Central memory CD4-positive, alpha-beta T cell (primary cell): ENCODE results near the gene CA5A.
"Not testable (repeated sequence)": the region's sequence is repeated elsewhere in the genome, so short reads cannot be mapped to it uniquely, and the experiment has no call there.

Source experiments
- DNase-seq: peaks from one replicate; pipeline ENCODE4 v3.0.0; 2022

The CA5A gene

DNA sequence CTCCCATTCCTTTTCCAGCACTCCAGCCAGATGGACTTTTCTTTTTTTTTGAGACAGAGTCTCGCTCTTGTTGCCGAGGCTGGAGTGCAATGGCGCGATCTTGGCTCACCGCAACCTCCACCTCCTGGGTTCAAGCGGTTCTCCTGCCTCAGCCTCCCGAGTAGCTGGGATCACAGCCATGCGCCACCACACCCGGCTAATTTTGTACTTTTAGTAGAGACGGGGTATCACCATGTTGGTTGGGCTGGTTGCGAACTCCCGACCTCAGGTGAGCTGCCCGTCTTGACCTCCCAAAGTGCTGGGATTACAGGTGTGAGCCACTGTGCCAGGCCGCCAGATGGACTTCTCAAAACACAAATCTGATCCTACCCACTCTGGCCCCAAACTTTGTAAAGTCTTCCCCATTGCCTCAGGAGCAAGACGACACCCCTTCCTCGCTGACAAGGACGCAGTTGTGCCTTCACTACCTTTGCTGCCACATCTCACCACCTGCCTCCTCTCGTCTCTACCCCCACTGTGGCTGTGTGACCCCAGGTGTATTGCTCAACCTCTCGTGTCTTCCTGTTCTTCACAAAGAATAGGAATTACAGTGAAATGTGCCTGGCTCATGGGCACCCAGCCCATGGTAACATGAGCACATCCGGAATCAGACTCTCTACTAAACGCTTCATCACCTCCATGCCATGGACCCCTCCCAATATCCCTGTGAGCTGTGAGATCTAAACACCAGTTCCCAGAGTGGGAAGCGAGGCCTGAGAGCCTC, 11.2 kb upstream of the CA5A start:
- DNase-seq = no peak

DNA sequence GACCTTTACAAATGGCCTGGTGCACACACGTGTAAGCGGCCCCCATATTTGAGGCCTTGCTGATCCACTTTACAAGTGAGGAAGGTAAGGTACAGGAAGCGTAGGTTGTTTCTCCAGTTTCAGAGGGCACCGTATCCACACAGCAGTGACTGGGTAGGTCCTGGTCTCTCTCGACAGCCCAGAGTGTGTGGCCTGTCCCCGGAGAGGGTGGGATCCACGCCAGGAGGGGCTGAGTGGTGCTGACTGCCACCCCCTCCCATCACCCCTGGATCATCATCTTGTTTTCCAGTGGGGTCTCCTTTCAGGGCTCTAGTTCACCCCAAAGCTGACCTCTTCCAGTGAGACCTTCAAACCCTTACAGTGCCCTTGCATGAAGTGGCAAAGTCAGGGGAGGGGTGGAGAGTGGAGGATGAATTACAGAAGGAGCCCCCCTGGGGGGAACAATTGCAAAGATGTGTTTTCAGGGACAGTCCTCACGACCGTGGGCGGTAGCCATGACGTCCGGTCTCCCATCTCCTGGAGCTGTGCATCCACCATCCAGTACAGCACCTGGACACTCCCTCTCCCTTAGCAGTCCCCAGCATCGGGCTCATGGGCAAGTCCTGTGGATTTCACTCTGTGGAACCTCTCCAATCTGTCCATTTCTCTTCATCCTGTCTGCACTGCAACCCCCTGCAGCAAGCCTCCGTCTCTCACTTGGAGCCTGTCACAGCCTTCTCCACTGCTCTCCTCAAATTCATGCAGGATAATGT, 10.4 kb upstream of the CA5A start:
- no peak for DNase-seq

DNA sequence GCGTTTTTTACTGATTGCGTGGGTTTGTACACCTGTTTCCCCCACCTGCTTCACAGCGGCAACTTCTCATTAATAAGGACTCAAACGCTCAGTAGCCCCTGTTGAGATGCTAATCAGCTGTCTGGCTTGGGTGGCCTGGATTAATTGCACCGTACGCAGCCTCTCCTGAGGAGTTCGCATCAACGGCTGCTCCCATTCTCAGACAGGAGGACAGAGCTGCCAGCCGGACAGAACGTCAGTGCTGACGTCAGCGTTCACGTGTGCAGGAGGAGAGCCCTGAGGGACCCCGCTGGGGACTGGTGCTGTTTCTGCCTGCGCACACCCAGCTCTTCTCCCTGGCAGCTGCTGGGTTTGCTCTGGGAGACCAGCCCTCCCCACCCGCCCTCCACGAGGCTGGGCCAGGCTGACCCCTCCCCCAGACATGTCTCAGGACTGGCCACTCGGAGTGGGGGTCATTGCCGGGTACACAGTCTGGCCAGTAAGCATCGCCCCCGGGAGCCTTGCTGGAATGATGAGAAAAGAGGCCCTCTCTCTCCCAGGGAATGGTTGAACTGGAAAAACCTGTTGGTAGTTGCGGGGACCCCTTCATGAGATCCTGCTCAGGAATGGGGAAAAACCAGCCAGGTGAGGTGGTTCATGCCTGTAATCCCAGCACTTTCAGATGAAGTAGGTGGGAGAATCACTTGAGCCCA, 9.2 kb upstream of the CA5A start:
- DNase-seq = no peak

DNA sequence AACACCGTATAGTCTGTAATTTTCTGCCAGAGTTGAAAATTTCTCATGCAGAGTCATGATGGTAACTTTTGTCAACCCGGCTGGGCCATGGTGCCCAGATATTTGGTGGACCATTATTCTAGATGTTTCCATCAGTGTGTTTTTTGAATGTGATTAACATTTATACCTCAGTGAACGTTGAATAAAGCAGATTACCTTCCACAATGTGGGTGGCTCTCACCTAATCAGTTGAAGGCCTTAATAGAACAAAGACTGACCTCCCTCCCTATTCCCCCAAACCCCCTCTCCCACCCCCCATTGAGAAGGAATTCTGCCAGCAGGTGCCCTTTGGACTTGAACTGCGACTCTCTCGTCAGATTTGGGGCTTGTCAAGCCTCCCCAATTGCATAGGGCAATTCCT, 6.4 kb upstream of the CA5A start:
- DNase-seq = no peak

DNA sequence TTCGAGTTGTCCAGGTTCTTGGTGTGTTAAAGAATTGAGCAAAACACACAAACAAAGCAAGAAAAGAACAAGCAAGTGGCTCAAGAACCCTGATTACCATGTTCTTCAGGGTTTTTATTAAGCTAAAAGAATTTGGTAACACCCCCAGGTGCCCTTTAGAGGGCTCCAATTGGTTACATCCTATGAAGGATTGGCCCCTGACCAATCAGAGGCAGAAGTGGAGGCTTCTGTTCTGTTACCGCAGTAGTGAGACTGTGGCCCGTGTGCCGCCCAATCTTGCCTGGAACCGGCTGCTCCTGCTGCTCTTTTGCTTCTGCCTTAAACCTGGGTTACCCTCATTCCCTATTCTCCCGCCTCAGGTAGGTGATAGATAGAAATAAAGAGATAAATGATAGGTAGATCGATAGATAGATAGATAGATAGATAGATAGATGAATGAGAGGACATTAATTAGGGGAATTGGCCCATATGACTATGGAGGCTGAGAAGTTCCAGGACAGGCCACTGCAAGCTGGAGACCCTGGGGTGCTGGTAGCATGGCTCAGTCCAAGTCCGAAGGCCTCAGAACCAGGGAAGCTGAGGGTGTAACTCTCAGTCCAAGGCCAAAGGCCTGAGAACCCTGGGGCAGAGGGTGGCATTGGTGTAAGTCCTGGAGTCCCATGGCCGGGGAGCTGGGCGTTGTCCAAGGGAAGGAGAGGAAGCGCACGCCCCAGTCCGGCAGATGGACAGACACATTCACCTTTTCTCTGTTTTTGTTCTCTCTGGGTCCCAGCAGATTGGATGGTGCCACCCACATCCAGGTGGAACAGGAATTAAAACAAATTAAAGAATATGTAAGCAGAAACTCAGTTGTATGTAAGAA, 3.5 kb upstream of the CA5A start:
- DNase-seq = no peak

DNA sequence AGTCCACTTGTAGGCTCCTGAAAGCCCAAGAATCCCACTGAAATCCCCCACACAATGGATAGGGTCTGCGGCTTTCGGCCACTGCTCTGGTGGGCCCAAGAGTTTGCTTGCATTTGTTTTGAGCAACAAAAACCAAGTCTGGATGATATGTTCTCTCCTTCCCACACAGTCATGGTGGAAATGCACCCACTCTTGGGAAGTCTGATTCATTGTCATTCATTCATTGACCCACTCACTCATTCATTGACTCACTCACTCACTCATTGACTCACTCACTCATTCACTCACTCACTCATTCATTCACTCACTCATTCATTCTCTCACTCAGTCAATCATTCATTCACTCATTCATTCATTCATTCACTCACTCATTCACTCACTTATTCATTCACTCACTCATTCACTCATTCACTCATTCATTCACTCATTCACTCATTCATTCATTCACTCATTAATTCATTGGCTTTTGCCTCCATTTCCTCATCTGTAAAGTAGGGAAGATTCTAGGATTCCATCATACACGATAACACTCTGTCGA, 2.2 kb upstream of the CA5A start:
- no peak for DNase-seq

DNA sequence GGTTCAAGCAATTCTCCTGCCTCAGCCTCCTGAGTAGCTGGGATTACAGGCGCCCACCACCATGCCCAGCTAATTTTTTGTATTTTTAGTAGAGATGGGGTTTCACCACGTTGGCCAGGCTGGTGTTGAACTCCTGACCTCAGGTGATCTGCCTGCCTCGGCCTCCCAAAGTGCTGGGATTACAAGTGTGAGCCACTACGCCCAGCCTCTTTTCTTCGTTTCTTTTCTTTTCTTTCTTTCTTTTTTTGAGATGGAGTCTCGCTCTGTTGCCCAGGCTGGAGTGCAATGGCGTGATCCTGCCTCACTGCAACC, 858 bp upstream of the CA5A start:
- not testable (repeated sequence) for DNase-seq

DNA sequence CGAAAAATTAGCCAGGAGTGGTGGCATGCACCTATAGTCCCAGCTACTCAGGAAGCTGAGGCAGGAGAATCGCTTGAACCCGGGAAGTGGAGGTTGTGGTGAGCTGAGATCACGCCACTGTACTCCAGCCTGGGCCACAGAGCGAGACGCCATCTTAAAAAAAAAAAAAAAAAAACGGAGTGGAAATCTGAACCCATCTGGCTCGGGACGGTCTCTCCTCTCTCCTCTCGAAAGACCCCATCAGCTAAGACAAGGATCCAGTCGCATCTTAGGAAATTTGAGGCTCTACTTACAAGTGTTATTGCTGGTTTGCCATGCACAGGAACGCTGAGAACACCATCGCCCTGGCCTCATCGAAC, 334 bp downstream of the CA5A start:
- DNase-seq = not testable (repeated sequence)

DNA sequence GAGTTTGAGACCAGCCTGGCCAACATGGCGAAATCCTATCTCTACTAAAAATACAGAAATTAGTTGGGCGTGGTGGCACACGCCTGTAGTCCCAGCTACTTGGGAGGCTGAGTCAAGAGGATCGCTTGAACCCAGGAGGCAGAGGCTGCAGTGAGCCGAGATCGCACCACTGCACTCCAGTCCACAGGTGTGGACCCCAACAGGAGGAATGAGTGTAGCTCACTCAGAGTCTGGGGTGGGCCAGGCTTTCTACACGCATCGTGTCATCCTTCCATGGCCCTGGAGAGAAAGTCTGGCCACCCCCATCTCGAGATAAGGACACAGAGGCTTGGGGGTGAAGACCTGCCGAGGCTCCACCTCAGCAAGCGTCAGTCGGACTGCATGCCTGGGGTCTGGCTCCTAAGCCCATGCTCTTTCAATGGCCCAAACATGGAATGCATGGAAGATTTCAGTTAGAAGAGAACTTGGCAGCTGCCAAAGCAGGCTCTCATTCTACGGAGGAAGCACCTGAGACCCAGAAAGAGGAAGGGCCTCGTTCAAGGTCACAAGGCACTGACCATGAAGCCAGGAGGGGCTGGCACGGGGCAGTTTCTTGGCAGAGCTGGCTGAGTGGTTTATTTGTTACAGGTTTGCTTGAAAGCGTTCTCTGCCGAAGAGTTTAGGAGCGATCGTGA, 1.4 kb downstream of the CA5A start:
- DNase-seq = not testable (repeated sequence)

DNA sequence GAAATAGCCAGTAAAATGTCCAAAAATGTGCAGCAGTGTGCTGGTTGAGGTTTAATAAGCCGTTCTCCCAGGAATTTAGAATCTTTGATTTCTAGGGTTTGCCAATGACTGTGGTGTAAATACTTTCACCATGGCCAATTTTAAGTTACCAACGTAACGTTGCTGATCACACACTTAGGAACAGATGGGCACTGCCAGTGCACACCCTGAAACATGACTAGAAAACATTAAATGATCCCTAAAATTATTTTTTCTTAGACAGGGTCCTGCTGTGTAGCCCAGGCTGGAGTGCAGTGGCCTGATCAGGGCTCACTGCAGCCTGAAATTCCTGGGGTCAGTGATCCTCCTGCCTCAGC, 3.2 kb downstream of the CA5A start:
- no peak for DNase-seq

DNA sequence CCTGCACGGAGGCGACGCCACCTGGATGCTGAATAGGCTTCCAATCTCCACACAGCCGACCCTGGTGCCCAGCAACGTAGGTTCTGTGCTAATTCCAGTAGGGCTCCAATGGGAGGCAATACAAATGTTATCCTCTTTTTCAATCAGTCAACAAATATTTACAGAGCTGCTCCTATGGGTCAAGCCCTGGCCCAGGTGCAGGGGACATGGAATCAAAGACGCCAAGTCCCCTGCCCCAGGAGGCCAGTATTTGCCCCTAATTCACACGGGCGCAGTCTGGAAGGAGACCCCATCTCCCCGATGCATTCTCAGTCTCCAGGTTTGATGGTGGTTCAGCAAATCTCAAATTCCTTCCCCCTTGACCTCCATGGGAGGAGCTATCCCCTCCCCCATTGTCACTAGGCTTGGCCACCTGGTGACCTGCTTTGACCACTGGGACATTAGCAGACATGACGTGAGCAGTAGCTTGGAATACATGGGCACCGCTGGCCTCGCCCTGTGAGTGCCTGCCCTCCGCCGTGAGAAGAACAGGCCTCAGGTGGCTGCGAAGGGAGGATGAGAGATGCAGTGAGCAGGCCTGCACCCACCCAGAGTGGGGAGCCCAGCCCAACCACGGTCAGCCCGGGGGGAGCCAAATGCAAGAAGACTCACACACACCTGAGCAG, 3.7 kb downstream of the CA5A start:
- DNase-seq = not testable (repeated sequence)

DNA sequence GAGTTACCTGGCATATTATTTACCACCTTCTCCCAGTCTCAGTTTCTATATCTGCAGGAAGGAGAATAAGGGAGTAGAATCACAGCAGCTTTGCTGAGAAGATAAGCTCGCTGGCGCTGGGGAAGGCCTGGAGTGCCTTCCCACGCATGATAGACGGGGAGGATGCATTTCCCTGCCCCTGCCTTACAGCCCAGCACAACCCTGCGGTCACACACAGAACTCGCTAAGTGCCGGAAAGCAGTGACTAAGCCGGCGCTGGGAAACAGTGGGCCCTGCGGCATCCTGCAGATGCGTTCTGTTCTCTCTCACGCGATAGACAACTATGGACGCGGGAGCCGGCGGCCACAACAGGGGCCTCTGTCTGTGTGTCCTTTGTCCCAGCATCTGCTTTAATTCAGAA, 4.8 kb downstream of the CA5A start:
- no peak for DNase-seq

DNA sequence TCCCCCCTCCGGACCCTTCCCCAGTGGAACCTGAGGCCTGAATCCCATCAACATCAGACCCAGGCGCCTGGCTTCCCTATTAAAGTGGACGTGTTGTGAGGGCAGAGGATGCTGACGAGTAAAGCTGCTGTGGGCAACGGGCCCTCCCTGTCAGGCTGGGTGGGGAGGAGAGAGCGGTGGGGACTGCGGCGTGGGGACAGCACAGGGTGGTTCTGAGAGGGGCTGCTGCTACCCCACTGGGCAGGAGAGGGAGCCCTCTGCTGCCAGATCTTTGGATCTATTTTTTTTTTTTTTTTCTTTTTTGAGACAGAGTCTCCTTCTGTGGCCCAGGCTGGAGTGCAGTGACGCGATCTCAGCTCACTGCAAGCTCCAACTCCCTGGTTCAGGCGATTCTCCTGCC, 5.9 kb downstream of the CA5A start:
- DNase-seq = no peak

DNA sequence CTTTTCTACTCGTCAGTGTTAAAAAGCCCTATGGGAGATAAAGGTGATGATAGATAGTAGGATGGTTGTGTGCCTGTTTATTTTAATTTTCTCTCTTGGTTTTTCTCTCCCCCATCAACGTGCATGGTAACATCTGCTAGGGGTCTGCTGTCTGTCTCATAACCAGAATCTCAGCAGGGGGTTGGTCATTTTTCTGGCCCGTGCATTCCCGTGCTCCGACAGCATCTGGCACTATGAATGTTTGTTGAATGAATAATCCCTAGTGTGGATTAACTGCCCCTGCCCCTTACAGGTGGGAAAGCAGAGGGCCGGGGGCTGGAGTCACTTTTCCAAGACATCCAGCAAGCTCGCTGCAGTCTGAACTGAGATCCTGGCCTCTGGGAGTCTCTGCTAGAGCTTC, 6.3 kb downstream of the CA5A start:
- DNase-seq = no peak

DNA sequence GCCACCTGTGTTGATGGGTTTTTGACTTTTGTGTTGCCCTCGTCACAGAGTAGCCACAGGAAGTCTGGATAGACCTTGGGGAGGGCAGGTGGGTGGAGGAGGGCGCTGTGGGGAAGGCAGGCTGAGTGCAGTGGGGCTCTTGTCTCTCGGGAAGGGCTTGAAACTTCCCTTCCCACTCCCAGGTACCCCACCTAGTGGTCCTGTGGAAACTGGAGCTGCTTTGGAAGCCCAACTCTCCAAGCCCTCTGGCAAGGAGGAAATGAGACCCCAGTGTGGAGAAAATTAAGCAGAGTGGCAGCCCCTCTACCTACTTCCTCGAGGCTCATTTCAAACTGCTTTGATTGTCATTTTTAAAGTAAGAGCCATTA, 9.2 kb downstream of the CA5A start:
- DNase-seq = no peak

DNA sequence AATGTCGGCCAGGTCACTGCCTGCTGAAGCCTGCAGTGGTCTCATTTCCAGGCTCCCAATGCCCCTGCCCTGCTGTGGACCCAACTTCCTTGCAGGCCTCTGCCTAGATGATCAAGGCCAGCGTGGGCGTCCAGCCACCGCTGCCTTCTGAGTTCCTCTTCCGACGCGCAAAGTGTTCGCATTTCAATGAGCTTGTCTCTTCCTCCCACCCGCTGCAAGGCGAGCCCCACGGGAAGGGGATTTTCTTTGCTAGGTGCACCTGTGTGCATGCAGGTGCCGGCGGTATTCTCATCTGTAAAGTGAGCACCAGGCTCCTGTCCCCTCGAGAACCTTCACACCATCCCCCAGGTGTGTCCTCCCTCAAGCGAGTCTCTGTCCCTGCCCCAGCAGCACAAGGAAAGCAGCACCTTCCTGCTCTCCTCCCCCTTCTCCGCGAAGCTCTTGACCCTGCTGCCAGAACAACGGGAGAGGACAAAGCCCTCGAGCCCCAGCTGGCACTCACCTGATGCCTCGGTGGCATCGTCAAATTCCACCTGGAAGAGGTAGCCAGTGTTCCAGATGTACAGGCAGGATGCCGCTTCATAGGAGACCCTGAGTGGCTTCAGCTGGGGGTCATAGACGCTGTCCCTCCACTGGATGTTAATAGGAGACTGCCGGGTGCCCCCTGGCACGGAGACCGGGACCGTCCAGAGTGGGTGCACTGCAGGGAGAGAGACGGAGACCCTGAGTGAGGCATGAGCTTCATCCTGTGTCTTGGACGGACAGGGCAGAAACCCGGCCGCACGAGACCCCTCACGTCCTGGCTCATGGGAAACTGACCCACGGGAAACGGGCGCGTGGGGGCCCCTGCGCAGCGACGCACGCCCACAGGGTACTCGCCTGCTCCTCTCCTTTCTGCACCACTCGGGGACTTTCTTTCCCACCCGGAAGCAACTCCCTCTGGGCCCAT, 9.8 kb downstream of the CA5A start:
- no peak for DNase-seq

DNA sequence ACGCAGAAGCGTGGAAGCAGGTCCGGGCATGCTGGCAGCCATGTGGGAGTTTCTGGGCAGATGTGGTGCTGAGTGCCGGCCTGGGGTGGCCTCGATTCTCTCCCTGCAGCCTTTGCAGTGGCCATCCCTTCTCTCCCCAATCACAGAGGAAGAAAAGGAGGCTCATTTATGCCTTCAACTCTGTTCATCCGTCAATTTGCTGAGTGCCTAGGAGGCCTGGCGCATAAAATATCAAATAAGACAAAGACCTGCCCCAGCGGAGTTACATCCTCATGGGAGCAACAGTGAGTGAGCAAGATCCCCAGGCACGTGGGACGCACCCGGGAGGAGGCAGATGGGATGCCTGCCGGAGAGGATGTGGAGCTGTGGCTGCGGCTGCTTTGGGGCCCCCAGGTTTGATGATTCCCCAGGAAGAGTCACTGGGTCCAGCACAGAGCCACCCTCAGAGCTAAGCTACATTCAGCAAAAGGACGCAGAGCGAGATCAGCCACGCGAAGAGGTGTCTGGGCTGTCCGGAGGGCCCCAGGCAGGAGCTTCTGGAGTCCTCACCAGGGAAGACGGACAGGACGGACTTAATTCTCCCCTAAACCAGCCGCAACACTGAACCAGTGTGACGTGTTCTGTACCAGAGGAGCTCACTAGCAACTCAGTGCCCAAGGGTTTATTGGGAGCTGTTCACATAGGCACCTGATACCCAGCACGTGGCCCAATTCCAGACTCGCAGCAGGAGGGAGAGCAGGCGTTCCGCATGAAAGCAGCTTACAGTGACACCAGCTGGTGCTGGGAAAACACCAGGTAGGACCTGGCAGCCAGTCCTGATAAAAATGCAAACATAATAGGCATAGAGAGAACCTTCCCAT, 11.3 kb downstream of the CA5A start:
- no peak for DNase-seq

DNA sequence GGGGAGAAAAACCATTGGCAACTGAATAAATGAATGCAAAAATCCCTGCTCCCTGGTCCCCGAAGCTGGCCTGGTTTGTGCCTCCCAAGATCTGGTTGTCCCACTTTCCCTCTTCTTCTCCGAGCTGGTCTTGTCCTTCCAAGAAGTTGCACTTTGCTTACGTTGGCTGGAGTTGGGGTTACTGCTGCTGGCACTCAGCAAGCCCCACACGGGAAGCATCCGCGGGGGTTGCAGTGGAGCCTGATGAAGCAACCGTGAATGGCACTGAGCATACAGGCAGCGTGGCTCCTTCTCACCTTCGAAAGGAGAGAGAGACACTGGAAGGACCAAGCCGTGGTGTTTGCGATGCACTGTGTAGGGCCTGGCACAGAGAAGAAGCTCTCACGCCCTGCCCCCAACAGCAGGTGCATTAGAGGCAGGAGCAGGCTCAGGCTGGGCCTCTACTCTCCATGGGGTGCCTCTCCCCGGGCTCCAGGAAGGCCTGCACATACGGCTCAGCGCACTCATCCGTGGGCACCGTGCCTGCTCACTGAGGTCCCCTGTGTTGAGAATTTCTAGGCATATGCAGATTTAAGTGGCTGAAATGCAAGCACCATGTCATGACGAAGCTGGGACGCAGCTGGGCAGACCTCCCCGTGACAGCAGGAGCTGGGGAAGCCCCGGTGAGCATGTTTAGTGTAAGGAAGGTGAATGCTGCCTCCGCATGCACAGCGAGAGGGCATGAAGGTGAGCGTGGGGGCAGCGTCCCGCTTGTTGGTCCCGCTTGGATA, 12.1 kb downstream of the CA5A start:
- DNase-seq = no peak
